Measurements from ENCODE around the gene CACFD1. TPM values are rescaled to one million over a fixed set of nuclear protein-coding genes. Genes with fewer than 3 reads are reported as not detected.

Gene CACFD1
- total RNA-seq, 1 donor from 2014 or later: 34.3 TPM

GRCh38 chr9:133465984-133466383 lies 6.2 kb downstream of the CACFD1 start:
- H3K4me3 ChIP-seq: no peak overlapping the region
- peaks cover 21% of the 10 kb centered on the region for H3K4me1 ChIP-seq
- TF ChIP-seq, protein P1, sequence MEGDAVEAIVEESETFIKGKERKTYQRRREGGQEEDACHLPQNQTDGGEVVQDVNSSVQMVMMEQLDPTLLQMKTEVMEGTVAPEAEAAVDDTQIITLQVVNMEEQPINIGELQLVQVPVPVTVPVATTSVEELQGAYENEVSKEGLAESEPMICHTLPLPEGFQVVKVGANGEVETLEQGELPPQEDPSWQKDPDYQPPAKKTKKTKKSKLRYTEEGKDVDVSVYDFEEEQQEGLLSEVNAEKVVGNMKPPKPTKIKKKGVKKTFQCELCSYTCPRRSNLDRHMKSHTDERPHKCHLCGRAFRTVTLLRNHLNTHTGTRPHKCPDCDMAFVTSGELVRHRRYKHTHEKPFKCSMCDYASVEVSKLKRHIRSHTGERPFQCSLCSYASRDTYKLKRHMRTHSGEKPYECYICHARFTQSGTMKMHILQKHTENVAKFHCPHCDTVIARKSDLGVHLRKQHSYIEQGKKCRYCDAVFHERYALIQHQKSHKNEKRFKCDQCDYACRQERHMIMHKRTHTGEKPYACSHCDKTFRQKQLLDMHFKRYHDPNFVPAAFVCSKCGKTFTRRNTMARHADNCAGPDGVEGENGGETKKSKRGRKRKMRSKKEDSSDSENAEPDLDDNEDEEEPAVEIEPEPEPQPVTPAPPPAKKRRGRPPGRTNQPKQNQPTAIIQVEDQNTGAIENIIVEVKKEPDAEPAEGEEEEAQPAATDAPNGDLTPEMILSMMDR (IDR thresholded peaks at IDR 0.05): no peak
- no peaks in the 10 kb centered on the region for H3K27me3 ChIP-seq (ENCODE audit: low read depth)
- H3K36me3 ChIP-seq: peaks cover 31% of the 10 kb centered on the region
- intact Hi-C loops (cut with DNase I): no loop called here
- no peak overlapping the region for H3K27ac ChIP-seq
- H3K9me3 ChIP-seq: no peaks in the 10 kb centered on the region
- no peak for ATAC-seq
- no peak for DNase-seq

- Histone ChIP-seq H3K9me3 (no peaks in the 10 kb centered on the region), H3K27ac (no peak overlapping the region), H3K36me3 (peaks cover 39% of the 10 kb centered on the region), H3K4me3 (no peak overlapping the region), H3K27me3 (ENCODE audit: low read depth) (no peaks in the 10 kb centered on the region), H3K4me1 (peaks cover 19% of the 10 kb centered on the region)
- intact Hi-C loops (cut with DNase I): no loop called here
- TF ChIP-seq, protein P1 (IDR thresholded peaks at IDR 0.05): no peak
- ATAC-seq: no peak
- DNase-seq: no peak
Measured at GRCh38 chr9:133467101-133467500, 7.3 kb downstream of the CACFD1 start.

- ATAC-seq: no peak
- Histone ChIP-seq H3K36me3 (peaks cover 49% of the 10 kb centered on the region), H3K4me3 (no peak overlapping the region), H3K27ac (no peak overlapping the region), H3K9me3 (no peaks in the 10 kb centered on the region), H3K27me3 (ENCODE audit: low read depth) (no peaks in the 10 kb centered on the region), H3K4me1 (peaks cover 16% of the 10 kb centered on the region)
- TF ChIP-seq, protein P1 (IDR thresholded peaks at IDR 0.05): no peak
- DNase-seq: no peak
- intact Hi-C loops (cut with DNase I): no loop called here
Measured at GRCh38 chr9:133468374-133468773, 8.6 kb downstream of the CACFD1 start.

- intact Hi-C loops (cut with DNase I): no loop called here
- ATAC-seq (no peak), DNase-seq (no peak)
- Histone ChIP-seq H3K36me3 (peaks cover 55% of the 10 kb centered on the region), H3K9me3 (no peaks in the 10 kb centered on the region), H3K27ac (no peak overlapping the region), H3K4me1 (peaks cover 10% of the 10 kb centered on the region), H3K4me3 (no peak overlapping the region), H3K27me3 (ENCODE audit: low read depth) (no peaks in the 10 kb centered on the region)
- TF ChIP-seq, protein P1 (IDR thresholded peaks at IDR 0.05): no peak
Measured at GRCh38 chr9:133468777-133469421, 9.1 kb downstream of the CACFD1 start.

DNA sequence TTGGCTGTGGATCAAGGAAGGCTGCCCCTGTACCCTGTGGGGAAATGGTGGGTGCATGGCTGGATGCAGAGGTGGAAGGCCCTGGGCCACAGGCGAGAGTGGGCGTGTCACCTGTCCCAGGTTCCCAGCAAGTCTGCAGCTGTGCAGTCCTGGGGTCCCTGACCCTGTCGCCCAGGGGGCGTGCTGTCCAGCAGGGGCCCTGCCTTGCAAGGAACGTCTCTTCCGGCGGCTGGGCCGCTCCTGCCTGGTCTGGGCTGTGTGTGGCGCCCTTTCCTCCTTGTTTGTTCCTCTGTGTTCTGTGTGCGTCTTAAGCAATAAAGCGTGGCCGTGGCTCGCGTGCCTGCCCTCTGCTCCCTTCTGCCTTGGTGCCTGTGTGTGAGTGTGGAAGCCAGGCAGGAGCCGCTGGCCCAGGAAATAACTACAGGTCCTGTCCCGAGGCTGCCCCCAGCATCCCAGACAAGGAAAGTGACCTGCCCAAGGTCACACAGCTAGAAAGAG lies 10.7 kb downstream of the CACFD1 start:
- no peaks in the 10 kb centered on the region for H3K9me3 ChIP-seq
- ATAC-seq: peak; percentile 37 to 46
- DNase-seq: peak; percentile 72
- H3K4me1 ChIP-seq: no peaks in the 10 kb centered on the region
- no peak overlapping the region for H3K4me3 ChIP-seq
- no peak overlapping the region for H3K27ac ChIP-seq
- H3K36me3 ChIP-seq: peaks cover 57% of the 10 kb centered on the region
- intact Hi-C loops (cut with DNase I): no loop called here
- TF ChIP-seq, protein P1 (IDR thresholded peaks at IDR 0.05): no peak
- H3K27me3 ChIP-seq (ENCODE audit: low read depth): no peaks in the 10 kb centered on the region
